ENCODE measurements around the gene DPP6. TPM values are rescaled to one million over a fixed set of nuclear protein-coding genes. Genes with fewer than 3 reads are reported as not detected.

The DPP6 gene
- total and polyA plus RNA-seq, 4 experiments from 2014 or later: not detected

GRCh38 chr7:154564676-154565075, 512.5 kb downstream of the DPP6 start:
- Histone ChIP-seq H3K4me1 (ENCODE audit: insufficient read depth, low read length) (no peaks in the 10 kb centered on the region), H3K27me3 (ENCODE audit: insufficient read depth, low read length) (no peaks in the 10 kb centered on the region), H3K9me3 (ENCODE audit: control insufficient read depth in 1 of 2, low read length in 2 of 2) (no peaks in the 10 kb centered on the region), H3K4me3 (ENCODE audit: low read length in 2 of 2) (no peak overlapping the region), H3K27ac (ENCODE audit: low read depth, low read length) (no peak overlapping the region), H3K36me3 (ENCODE audit: insufficient read depth, low read length) (no peaks in the 10 kb centered on the region)
- Mint-ChIP-seq H3K36me3 (no peaks in the 10 kb centered on the region), H3K27me3 (no peaks in the 10 kb centered on the region), H3K4me1 (no peaks in the 10 kb centered on the region), H3K9me3 (peaks cover 0 to 2% (median 0%) of the 10 kb centered on the region in 8 donors), H3K27ac (no peak overlapping the region), H3K4me3 (no peak overlapping the region)
- CTCF ChIA-PET (ENCODE audit: partially characterized antibody): no interaction called here
- DNase-seq: no peak
- intact Hi-C loops (cut with micrococcal nuclease): no loop called here
- POLR2A ChIA-PET (ENCODE audit: partially characterized antibody): no interaction called here

- Mint-ChIP-seq H3K27me3 (no peaks in the 10 kb centered on the region), H3K9me3 (peaks cover 0 to 2% (median 0%) of the 10 kb centered on the region in 8 donors), H3K4me1 (no peaks in the 10 kb centered on the region), H3K36me3 (no peaks in the 10 kb centered on the region), H3K27ac (no peak overlapping the region), H3K4me3 (no peak overlapping the region)
- DNase-seq: no peak
- Histone ChIP-seq H3K9me3 (ENCODE audit: control insufficient read depth in 1 of 2, low read length in 2 of 2) (no peaks in the 10 kb centered on the region), H3K4me1 (ENCODE audit: insufficient read depth, low read length) (no peaks in the 10 kb centered on the region), H3K36me3 (ENCODE audit: insufficient read depth, low read length) (no peaks in the 10 kb centered on the region), H3K27me3 (ENCODE audit: insufficient read depth, low read length) (no peaks in the 10 kb centered on the region), H3K27ac (ENCODE audit: low read depth, low read length) (no peak overlapping the region), H3K4me3 (ENCODE audit: low read length in 2 of 2) (no peak overlapping the region)
- CTCF ChIA-PET (ENCODE audit: partially characterized antibody): no interaction called here
- intact Hi-C loops (cut with micrococcal nuclease): no loop called here
- POLR2A ChIA-PET (ENCODE audit: partially characterized antibody): no interaction called here
Measured at GRCh38 chr7:154566877-154567276, 514.7 kb downstream of the DPP6 start.

- POLR2A ChIA-PET (ENCODE audit: partially characterized antibody): no interaction called here
- no peak overlapping the region for H3K4me3 Mint-ChIP-seq
- no peak overlapping the region for H3K27ac ChIP-seq (ENCODE audit: low read depth, low read length)
Measured at GRCh38 chr7:154568346-154568745, 516.1 kb downstream of the DPP6 start.

GRCh38 chr7:154569916-154570315, 517.7 kb downstream of the DPP6 start:
- Histone ChIP-seq H3K9me3 (ENCODE audit: control insufficient read depth in 1 of 2, low read length in 2 of 2) (no peaks in the 10 kb centered on the region), H3K27me3 (ENCODE audit: insufficient read depth, low read length) (no peaks in the 10 kb centered on the region), H3K27ac (ENCODE audit: low read depth, low read length) (no peak overlapping the region), H3K4me3 (ENCODE audit: low read length in 2 of 2) (no peak overlapping the region), H3K36me3 (ENCODE audit: insufficient read depth, low read length) (no peaks in the 10 kb centered on the region), H3K4me1 (ENCODE audit: insufficient read depth, low read length) (no peaks in the 10 kb centered on the region)
- Mint-ChIP-seq H3K4me1 (no peaks in the 10 kb centered on the region), H3K36me3 (no peaks in the 10 kb centered on the region), H3K9me3 (peaks cover 0 to 2% (median 0%) of the 10 kb centered on the region in 8 donors), H3K4me3 (no peak overlapping the region), H3K27ac (no peak overlapping the region), H3K27me3 (no peaks in the 10 kb centered on the region)
- no peak for DNase-seq
- ChIA-PET CTCF (ENCODE audit: partially characterized antibody) (no interaction called here), POLR2A (ENCODE audit: partially characterized antibody) (no interaction called here)
- intact Hi-C loops (cut with micrococcal nuclease): no loop called here

More at GRCh38 chr7:154568346-154568745, 516.1 kb downstream of the DPP6 start:
- DNase-seq: no peak
- Mint-ChIP-seq H3K27ac (no peak overlapping the region), H3K4me1 (no peaks in the 10 kb centered on the region), H3K9me3 (peaks cover 0 to 2% (median 0%) of the 10 kb centered on the region in 8 donors), H3K36me3 (no peaks in the 10 kb centered on the region), H3K27me3 (no peaks in the 10 kb centered on the region)
- Histone ChIP-seq H3K4me3 (ENCODE audit: low read length in 2 of 2) (no peak overlapping the region), H3K27me3 (ENCODE audit: insufficient read depth, low read length) (no peaks in the 10 kb centered on the region), H3K4me1 (ENCODE audit: insufficient read depth, low read length) (no peaks in the 10 kb centered on the region), H3K9me3 (ENCODE audit: control insufficient read depth in 1 of 2, low read length in 2 of 2) (no peaks in the 10 kb centered on the region), H3K36me3 (ENCODE audit: insufficient read depth, low read length) (no peaks in the 10 kb centered on the region)
- CTCF ChIA-PET (ENCODE audit: partially characterized antibody): no interaction called here
- intact Hi-C loops (cut with micrococcal nuclease): no loop called here

GRCh38 chr7:154571772-154572171, 519.6 kb downstream of the DPP6 start:
- Histone ChIP-seq H3K9me3 (ENCODE audit: control insufficient read depth in 1 of 2, low read length in 2 of 2) (no peaks in the 10 kb centered on the region), H3K27me3 (ENCODE audit: insufficient read depth, low read length) (no peaks in the 10 kb centered on the region), H3K36me3 (ENCODE audit: insufficient read depth, low read length) (no peaks in the 10 kb centered on the region), H3K27ac (ENCODE audit: low read depth, low read length) (no peak overlapping the region), H3K4me3 (ENCODE audit: low read length in 2 of 2) (no peak overlapping the region), H3K4me1 (ENCODE audit: insufficient read depth, low read length) (no peaks in the 10 kb centered on the region)
- Mint-ChIP-seq H3K27ac (no peak overlapping the region), H3K27me3 (no peaks in the 10 kb centered on the region), H3K9me3 (peaks cover 0 to 4% (median under 1%) of the 10 kb centered on the region in 8 donors), H3K36me3 (no peaks in the 10 kb centered on the region), H3K4me1 (no peaks in the 10 kb centered on the region), H3K4me3 (no peak overlapping the region)
- ChIA-PET POLR2A (ENCODE audit: partially characterized antibody) (no interaction called here), CTCF (ENCODE audit: partially characterized antibody) (no interaction called here)
- DNase-seq: no peak
- intact Hi-C loops (cut with micrococcal nuclease): no loop called here

GRCh38 chr7:154574235-154574634, 522.0 kb downstream of the DPP6 start:
- ChIA-PET CTCF (ENCODE audit: partially characterized antibody) (no interaction called here), POLR2A (ENCODE audit: partially characterized antibody) (no interaction called here)
- Mint-ChIP-seq H3K36me3 (no peaks in the 10 kb centered on the region), H3K4me3 (no peak overlapping the region), H3K4me1 (no peaks in the 10 kb centered on the region), H3K9me3 (peaks cover 0 to 6% (median under 1%) of the 10 kb centered on the region in 8 donors), H3K27me3 (no peaks in the 10 kb centered on the region), H3K27ac (no peak overlapping the region)
- intact Hi-C loops (cut with micrococcal nuclease): no loop called here
- H3K9me3 ChIP-seq (ENCODE audit: control insufficient read depth in 1 of 2, low read length in 2 of 2): no peaks in the 10 kb centered on the region
- no peak overlapping the region for H3K27ac ChIP-seq (ENCODE audit: low read depth, low read length)
- no peaks in the 10 kb centered on the region for H3K36me3 ChIP-seq (ENCODE audit: insufficient read depth, low read length)
- H3K27me3 ChIP-seq (ENCODE audit: insufficient read depth, low read length): no peaks in the 10 kb centered on the region
- no peak for DNase-seq
- H3K4me1 ChIP-seq (ENCODE audit: insufficient read depth, low read length): no peaks in the 10 kb centered on the region
- H3K4me3 ChIP-seq (ENCODE audit: low read length in 2 of 2): no peak overlapping the region

- intact Hi-C loops (cut with micrococcal nuclease): no loop called here
- Histone ChIP-seq H3K27me3 (ENCODE audit: insufficient read depth, low read length) (no peaks in the 10 kb centered on the region), H3K27ac (ENCODE audit: low read depth, low read length) (no peak overlapping the region), H3K4me3 (ENCODE audit: low read length in 2 of 2) (no peak overlapping the region), H3K4me1 (ENCODE audit: insufficient read depth, low read length) (no peaks in the 10 kb centered on the region), H3K36me3 (ENCODE audit: insufficient read depth, low read length) (no peaks in the 10 kb centered on the region), H3K9me3 (ENCODE audit: control insufficient read depth in 1 of 2, low read length in 2 of 2) (no peaks in the 10 kb centered on the region)
- Mint-ChIP-seq H3K4me3 (no peak overlapping the region), H3K36me3 (no peaks in the 10 kb centered on the region), H3K4me1 (no peaks in the 10 kb centered on the region), H3K27ac (no peak overlapping the region), H3K27me3 (no peaks in the 10 kb centered on the region), H3K9me3 (peaks cover 0 to 4% (median under 1%) of the 10 kb centered on the region in 8 donors)
- POLR2A ChIA-PET (ENCODE audit: partially characterized antibody): no interaction called here
- CTCF ChIA-PET (ENCODE audit: partially characterized antibody): no interaction called here
- DNase-seq: no peak
Measured at GRCh38 chr7:154575497-154575896, 523.3 kb downstream of the DPP6 start.

GRCh38 chr7:154576604-154577003, 524.4 kb downstream of the DPP6 start:
- CTCF ChIA-PET (ENCODE audit: partially characterized antibody): no interaction called here
- Histone ChIP-seq H3K27ac (ENCODE audit: low read depth, low read length) (no peak overlapping the region), H3K27me3 (ENCODE audit: insufficient read depth, low read length) (no peaks in the 10 kb centered on the region), H3K4me3 (ENCODE audit: low read length in 2 of 2) (no peak overlapping the region), H3K9me3 (ENCODE audit: control insufficient read depth in 1 of 2, low read length in 2 of 2) (no peaks in the 10 kb centered on the region), H3K4me1 (ENCODE audit: insufficient read depth, low read length) (no peaks in the 10 kb centered on the region), H3K36me3 (ENCODE audit: insufficient read depth, low read length) (no peaks in the 10 kb centered on the region)
- Mint-ChIP-seq H3K4me1 (no peaks in the 10 kb centered on the region), H3K36me3 (no peaks in the 10 kb centered on the region), H3K27ac (no peak overlapping the region), H3K27me3 (no peaks in the 10 kb centered on the region), H3K4me3 (no peak overlapping the region), H3K9me3 (peaks cover 0 to 4% (median under 1%) of the 10 kb centered on the region in 8 donors)
- DNase-seq: no peak
- intact Hi-C loops (cut with micrococcal nuclease): no loop called here
- POLR2A ChIA-PET (ENCODE audit: partially characterized antibody): no interaction called here

Data from CD4-positive, alpha-beta memory T cell (primary cell).